Neuronal stem cell (in vitro differentiated cells): ENCODE measurements around the gene COQ8A.

ENCODE experiments used
- DNase-seq: peaks from one replicate; pipeline ENCODE4 v3.0.0-alpha.2; 2013; ENCODE audit warnings: low spot score
- H2AFZ ChIP-seq: one replicate; pipeline ENCODE4 v1.6.1; 2013; ENCODE audit warnings: mild to moderate bottlenecking, low read length, inconsistent platforms
- H2AK5ac ChIP-seq: 2 replicates; pipeline ENCODE4 v1.6.1; 2013; ENCODE audit warnings: low read depth, mild to moderate bottlenecking, inconsistent platforms, low read length, moderate library complexity, mixed read lengths
- H2BK120ac ChIP-seq: 2 replicates; pipeline ENCODE4 v1.6.1; 2013; ENCODE audit warnings: low read depth, mild to moderate bottlenecking, inconsistent platforms, low read length, moderate library complexity, mixed read lengths
- H2BK12ac ChIP-seq: one replicate; pipeline ENCODE4 v1.6.1; 2013; ENCODE audit warnings: low read length, inconsistent platforms
- H2BK15ac ChIP-seq: 2 replicates; pipeline ENCODE4 v1.6.1; 2013; ENCODE audit warnings: mild to moderate bottlenecking, low read length, inconsistent platforms, mixed read lengths
- H2BK5ac ChIP-seq: one replicate; pipeline ENCODE4 v1.6.1; 2013; ENCODE audit warnings: inconsistent platforms, mild to moderate bottlenecking, low read length, moderate library complexity
- H3K14ac ChIP-seq: one replicate; pipeline ENCODE4 v1.6.1; 2013; ENCODE audit warnings: low read length, inconsistent platforms
- H3K18ac ChIP-seq: 2 replicates; pipeline ENCODE4 v1.6.1; 2013; ENCODE audit warnings: low read length, inconsistent platforms
- H3K23ac ChIP-seq: 2 replicates; pipeline ENCODE4 v1.6.1; 2013; ENCODE audit warnings: low read depth, mild to moderate bottlenecking, mixed read lengths, low read length, inconsistent platforms; ENCODE audit not compliant: poor library complexity
- H3K27ac ChIP-seq: replicated peaks from 3 replicates; pipeline ENCODE4 v1.5.1; 2013; ENCODE audit warnings: low read length, inconsistent platforms
- H3K27me3 ChIP-seq, 3 experiments: 2 replicates each; pipeline ENCODE4 v1.6.1; 2013; ENCODE audit warnings: low read length in 3 of 3, mild to moderate bottlenecking in 2 of 3, inconsistent platforms in 1 of 3, low read depth in 1 of 3, mixed read lengths in 1 of 3, moderate library complexity in 1 of 3; ENCODE audit not compliant: control insufficient read depth in 3 of 3, insufficient read depth in 3 of 3
- H3K36me3 ChIP-seq, 2 donors: replicated peaks in 1 of 2; 2 replicates each; pipeline ENCODE4 v1.6.1; 2013; ENCODE audit warnings: low read length in 2 of 2; ENCODE audit not compliant: control insufficient read depth in 2 of 2, insufficient read depth in 2 of 2
- H3K4ac ChIP-seq: 2 replicates; pipeline ENCODE4 v1.6.1; 2013; ENCODE audit warnings: inconsistent platforms, mild to moderate bottlenecking, low read length, moderate library complexity
- H3K4me1 ChIP-seq, 2 donors: 1 replicate in 1 of 2; 2 replicates in 1 of 2; pipeline ENCODE4 v1.6.1; 2013; ENCODE audit warnings: low read length in 2 of 2, low read depth in 1 of 2; ENCODE audit not compliant: control insufficient read depth in 2 of 2, insufficient read depth in 1 of 2
- H3K4me2 ChIP-seq: one replicate; pipeline ENCODE4 v1.6.1; 2013; ENCODE audit warnings: mild to moderate bottlenecking, low read length, inconsistent platforms; ENCODE audit not compliant: insufficient read depth, poor library complexity, severe bottlenecking
- H3K4me3 ChIP-seq, 2 donors: 2 replicates each; pipeline ENCODE4 v1.5.1; 2013; ENCODE audit warnings: low read length in 2 of 2, mild to moderate bottlenecking in 2 of 2, inconsistent platforms in 1 of 2, moderate library complexity in 1 of 2
- H3K79me1 ChIP-seq: one replicate; pipeline ENCODE4 v1.6.1; 2013; ENCODE audit warnings: low read depth, mild to moderate bottlenecking, inconsistent platforms, low read length, moderate library complexity
- H3K9ac ChIP-seq: one replicate; pipeline ENCODE4 v1.6.1; 2013; ENCODE audit warnings: mild to moderate bottlenecking, low read depth, low read length, inconsistent platforms; ENCODE audit not compliant: poor library complexity
- H3K9me3 ChIP-seq, 2 donors: replicated peaks in 1 of 2; 2 replicates each; pipeline versions ENCODE3 to v1.6.1; 2013; ENCODE audit warnings: low read length in 2 of 2, mild to moderate bottlenecking in 2 of 2, inconsistent platforms in 1 of 2, low read depth in 1 of 2, mixed read lengths in 1 of 2, moderate library complexity in 1 of 2; ENCODE audit not compliant: control insufficient read depth in 2 of 2, insufficient read depth in 1 of 2
- H4K8ac ChIP-seq: one replicate; pipeline ENCODE4 v1.6.1; 2013; ENCODE audit warnings: low read depth, mild to moderate bottlenecking, inconsistent platforms, low read length, moderate library complexity
- H4K91ac ChIP-seq: one replicate; pipeline ENCODE4 v1.6.1; 2013; ENCODE audit warnings: low read length, low read depth, mild to moderate bottlenecking, inconsistent platforms; ENCODE audit not compliant: poor library complexity
- WGBS, 2 donors: extraction: QIAGEN DNeasy Blood & Tissue Kit; methylation state at CpG; one replicate each; pipeline ENCODE4 v1.1.7; 2013; ENCODE audit warnings: missing lambda C conversion rate in 2 of 2, mixed read lengths in 1 of 2; ENCODE audit not compliant: insufficient read length in 2 of 2, insufficient replicate concordance in 1 of 2; ENCODE audit errors: extremely low coverage in 2 of 2; 5-methylcytosine and 5-hydroxymethylcytosine counted together

COQ8A gene

GRCh38 chr1:226952118-226952441, 12.0 kb downstream of the COQ8A start:
- Histone ChIP-seq H2BK15ac (no peak overlapping the region), H3K4me1 (peaks cover 1 to 3% of the 10 kb centered on the region in 2 donors), H4K91ac (no peak overlapping the region), H3K27ac (no peak overlapping the region), H2AFZ (no peak overlapping the region), H3K14ac (no peak overlapping the region), H2BK120ac (no peak overlapping the region), H3K4me2 (no peak overlapping the region), H3K79me1 (peaks cover 5% of the 10 kb centered on the region), H4K8ac (no peak overlapping the region), H2BK12ac (no peak overlapping the region), H3K36me3 (no peaks in the 10 kb centered on the region), H2AK5ac (no peak overlapping the region), H3K23ac (no peak overlapping the region), H3K9me3 (peaks cover 2 to 6% of the 10 kb centered on the region in 2 donors), H3K4me3 (no peak overlapping the region), H3K4ac (no peak overlapping the region), H3K27me3 (no peaks in the 10 kb centered on the region), H3K18ac (peak overlapping the region; percentile 57), H3K9ac (no peak overlapping the region), H2BK5ac (no peak overlapping the region)
- WGBS, 2 donors: no CpG with 5 or more reads among the region's 3 CpGs
- no peak for DNase-seq

- Histone ChIP-seq H3K27me3 (no peaks in the 10 kb centered on the region), H3K4me3 (no peak overlapping the region), H2BK5ac (no peak overlapping the region), H3K14ac (peak overlapping the region; percentile 8), H2AFZ (no peak overlapping the region), H4K91ac (no peak overlapping the region), H4K8ac (no peak overlapping the region), H2BK120ac (no peak overlapping the region), H3K9me3 (no peaks in the 10 kb centered on the region), H3K9ac (no peak overlapping the region), H2AK5ac (no peak overlapping the region), H3K23ac (no peak overlapping the region), H3K36me3 (no peaks in the 10 kb centered on the region), H3K4ac (no peak overlapping the region), H3K4me2 (no peak overlapping the region), H3K18ac (no peak overlapping the region), H2BK15ac (no peak overlapping the region), H3K79me1 (peaks cover 5% of the 10 kb centered on the region), H2BK12ac (no peak overlapping the region), H3K4me1 (peaks cover 1 to 3% of the 10 kb centered on the region in 2 donors), H3K27ac (no peak overlapping the region)
- DNase-seq: no peak
- no CpG with 5 or more reads among the region's 11 CpGs for WGBS, 2 donors
These were observed 13.2 kb downstream of the COQ8A start for GRCh38 chr1:226953175-226953800.

- Histone ChIP-seq H3K4me2 (no peak overlapping the region), H3K4ac (no peak overlapping the region), H3K9me3 (no peaks in the 10 kb centered on the region), H2BK120ac (no peak overlapping the region), H3K27ac (no peak overlapping the region), H2AFZ (no peak overlapping the region), H3K4me3 (no peak overlapping the region), H3K4me1 (peaks cover 1 to 3% of the 10 kb centered on the region in 2 donors), H2BK5ac (no peak overlapping the region), H4K8ac (no peak overlapping the region), H3K9ac (no peak overlapping the region), H3K27me3 (no peaks in the 10 kb centered on the region), H3K79me1 (peaks cover 5% of the 10 kb centered on the region), H4K91ac (no peak overlapping the region), H2BK12ac (no peak overlapping the region), H2BK15ac (no peak overlapping the region), H3K14ac (no peak overlapping the region), H2AK5ac (no peak overlapping the region), H3K18ac (no peak overlapping the region), H3K23ac (no peak overlapping the region), H3K36me3 (no peaks in the 10 kb centered on the region)
- WGBS, 2 donors: no CpG with 5 or more reads among the region's 6 CpGs
- DNase-seq: no peak
These were observed 14.2 kb downstream of the COQ8A start for GRCh38 chr1:226954337-226954736.

DNA sequence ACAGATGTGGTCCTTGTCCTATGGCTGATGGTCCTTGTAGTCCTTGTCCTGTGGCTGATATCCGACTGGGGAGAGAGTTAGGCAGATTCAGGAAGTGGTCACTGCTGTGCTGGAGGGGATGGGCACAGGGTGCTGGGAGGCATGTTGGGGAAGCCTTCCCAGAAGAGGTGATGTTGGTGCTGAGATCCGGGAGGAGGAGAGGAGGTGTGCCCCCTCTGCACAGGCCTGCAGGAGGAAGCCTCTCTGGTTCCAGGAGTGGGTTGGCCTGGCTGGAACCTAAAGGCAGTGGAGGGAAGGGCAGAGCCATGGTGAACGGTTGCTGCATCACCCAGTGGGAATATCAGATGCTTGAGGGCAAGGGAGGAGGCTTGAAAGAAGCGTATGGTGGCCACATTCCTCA, 14.7 kb downstream of the COQ8A start:
- Histone ChIP-seq H3K4me2 (no peak overlapping the region), H4K8ac (no peak overlapping the region), H3K4ac (no peak overlapping the region), H3K27ac (no peak overlapping the region), H3K27me3 (no peaks in the 10 kb centered on the region), H3K79me1 (peaks cover 5% of the 10 kb centered on the region), H3K36me3 (no peaks in the 10 kb centered on the region), H2BK120ac (no peak overlapping the region), H3K14ac (no peak overlapping the region), H3K18ac (no peak overlapping the region), H2AFZ (no peak overlapping the region), H2AK5ac (peak overlapping the region; percentile 73), H3K23ac (no peak overlapping the region), H4K91ac (no peak overlapping the region), H2BK5ac (no peak overlapping the region), H3K9ac (no peak overlapping the region), H3K4me3 (no peak overlapping the region), H3K9me3 (peaks cover 0 to 3% of the 10 kb centered on the region in 2 donors), H2BK12ac (no peak overlapping the region), H2BK15ac (no peak overlapping the region), H3K4me1 (peaks cover 1 to 3% of the 10 kb centered on the region in 2 donors)
- DNase-seq: no peak
- WGBS, 2 donors: no CpG with 5 or more reads among the region's 4 CpGs
